NCI-H446 (cell line): Measurements from ENCODE around the gene FOXO3.

Experiments used
- DNase-seq, 2 experiments: peaks; one replicate each; lab custom pipeline; 2025; lab: John Stamatoyannopoulos, UW

FOXO3 gene

GRCh38 chr6:108712946-108713345 lies 152.2 kb downstream of the FOXO3 start:
- no peak for DNase-seq

GRCh38 chr6:108714101-108714765 lies 153.5 kb downstream of the FOXO3 start:
- no peak for DNase-seq

GRCh38 chr6:108714766-108715414 lies 154.2 kb downstream of the FOXO3 start:
- DNase-seq = no peak

GRCh38 chr6:108715832-108716231 lies 155.1 kb downstream of the FOXO3 start:
- no peak for DNase-seq

DNA sequence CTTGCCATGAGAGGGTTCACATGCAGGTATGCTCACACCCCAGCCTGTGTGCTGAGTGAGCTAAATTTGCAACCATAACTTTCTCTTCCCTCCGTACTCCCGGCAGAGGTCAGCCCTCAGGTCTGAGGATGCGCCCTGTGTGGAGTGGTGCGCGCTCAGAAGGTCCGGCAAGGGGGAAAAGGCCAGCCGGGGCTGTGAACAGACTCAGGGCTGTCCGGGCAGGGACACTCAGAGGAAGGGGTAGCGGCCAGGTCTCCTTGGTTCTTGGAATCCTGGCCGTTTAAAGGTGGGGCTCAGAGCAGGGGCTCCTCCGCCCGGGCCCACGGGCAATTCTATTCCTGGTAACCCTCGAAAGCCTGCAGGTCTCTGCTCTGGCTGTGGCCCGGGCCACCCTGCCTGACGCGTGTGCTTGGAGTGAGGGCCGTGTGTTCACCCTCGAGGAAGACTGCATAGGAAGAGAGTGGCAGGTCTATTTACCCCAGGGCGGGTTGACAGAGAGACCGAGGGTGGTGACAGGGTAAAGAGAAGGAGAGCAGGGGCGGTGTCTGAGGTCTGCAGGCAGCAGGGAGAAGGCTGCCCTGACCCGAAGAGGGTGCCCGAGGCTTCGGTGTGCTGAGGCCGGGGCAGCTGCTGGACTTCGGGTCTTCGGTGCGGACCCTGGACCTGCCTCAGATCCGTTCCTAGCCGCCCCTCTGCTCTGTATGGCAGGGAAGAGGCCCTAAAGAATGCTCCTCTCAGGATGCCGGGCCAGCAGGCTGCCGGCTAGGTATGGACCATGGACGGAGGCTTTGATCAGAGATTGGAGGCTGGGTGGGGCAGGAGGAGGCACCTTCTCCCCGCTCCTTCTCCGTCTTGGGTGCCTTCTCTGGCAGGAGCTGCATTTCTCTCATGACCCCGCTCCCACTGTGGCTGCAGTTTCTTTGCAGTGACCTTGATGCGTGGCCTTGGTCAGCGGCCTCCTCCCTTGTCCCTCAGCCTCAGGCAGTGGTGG lies 156.4 kb downstream of the FOXO3 start:
- DNase-seq = no peak

- no peak for DNase-seq
Observed at GRCh38 chr6:108719477-108719876, 158.8 kb downstream of the FOXO3 start.

DNA sequence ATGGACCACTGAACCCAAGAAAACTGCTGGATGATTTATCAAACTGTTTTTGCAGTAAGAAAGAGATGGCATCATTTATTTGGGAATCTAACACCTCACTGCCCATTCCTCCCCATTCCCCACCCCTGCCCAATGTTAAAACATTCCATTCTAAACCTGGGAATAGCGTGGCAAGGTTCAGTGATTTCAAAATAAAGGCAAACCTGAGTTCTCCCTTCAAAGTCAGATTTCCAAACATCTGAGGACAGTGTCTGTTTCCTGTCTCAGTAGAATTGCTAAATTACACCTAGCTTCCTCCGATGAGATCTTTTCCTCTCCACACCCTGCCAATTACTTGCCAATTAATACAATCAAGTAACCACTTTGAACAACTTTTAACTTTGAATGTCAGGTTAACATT lies 160.1 kb downstream of the FOXO3 start:
- no peak for DNase-seq

DNA sequence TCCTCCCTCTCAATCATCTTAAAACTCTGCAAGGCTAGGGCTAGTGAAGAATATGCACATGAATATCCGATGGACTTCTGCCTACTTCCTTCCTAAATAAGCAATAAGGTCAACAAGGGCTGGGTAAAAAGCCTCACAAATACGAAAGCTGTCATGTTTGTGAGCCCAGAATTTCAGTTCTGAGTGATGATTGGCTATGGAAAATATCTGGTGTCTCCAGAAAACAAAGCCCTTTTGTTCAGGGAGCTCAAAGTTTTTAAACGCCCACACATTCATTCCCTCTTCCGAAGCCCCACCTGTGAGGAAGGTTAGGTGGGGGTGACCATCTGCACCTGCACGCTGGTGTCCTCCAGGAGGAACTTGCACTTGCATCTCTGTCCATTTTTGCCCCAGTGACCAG lies 160.6 kb downstream of the FOXO3 start:
- no peak for DNase-seq

GRCh38 chr6:108723594-108723993 lies 162.9 kb downstream of the FOXO3 start:
- no peak for DNase-seq

DNA sequence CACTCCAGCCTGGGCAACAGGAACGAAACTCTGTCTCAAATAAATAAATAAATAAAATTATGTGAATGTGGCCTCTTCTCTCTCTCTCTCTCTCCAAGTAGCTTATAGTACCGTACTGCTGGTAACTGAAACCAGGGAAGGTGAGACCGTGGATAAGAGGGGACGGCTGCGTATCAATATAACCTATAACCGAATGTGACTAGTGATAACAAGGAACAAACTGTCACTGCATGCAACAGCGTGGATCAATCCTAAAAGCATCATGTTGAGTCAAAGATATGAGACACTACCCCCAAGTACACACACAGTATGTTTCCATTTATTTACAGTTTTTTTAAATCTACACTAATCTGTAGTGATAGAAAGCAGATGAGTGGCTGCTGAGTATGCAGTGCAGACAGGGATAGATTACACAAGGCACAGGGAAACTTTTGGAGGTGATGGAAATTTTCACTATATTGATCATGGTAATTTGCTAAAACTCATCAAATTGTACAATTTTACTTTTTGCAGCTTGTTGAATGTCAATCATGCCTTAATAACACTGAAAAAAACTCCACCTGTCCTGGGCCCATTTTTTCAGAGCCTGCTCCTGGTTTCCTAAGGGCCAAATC lies 166.1 kb downstream of the FOXO3 start:
- no peak for DNase-seq

DNA sequence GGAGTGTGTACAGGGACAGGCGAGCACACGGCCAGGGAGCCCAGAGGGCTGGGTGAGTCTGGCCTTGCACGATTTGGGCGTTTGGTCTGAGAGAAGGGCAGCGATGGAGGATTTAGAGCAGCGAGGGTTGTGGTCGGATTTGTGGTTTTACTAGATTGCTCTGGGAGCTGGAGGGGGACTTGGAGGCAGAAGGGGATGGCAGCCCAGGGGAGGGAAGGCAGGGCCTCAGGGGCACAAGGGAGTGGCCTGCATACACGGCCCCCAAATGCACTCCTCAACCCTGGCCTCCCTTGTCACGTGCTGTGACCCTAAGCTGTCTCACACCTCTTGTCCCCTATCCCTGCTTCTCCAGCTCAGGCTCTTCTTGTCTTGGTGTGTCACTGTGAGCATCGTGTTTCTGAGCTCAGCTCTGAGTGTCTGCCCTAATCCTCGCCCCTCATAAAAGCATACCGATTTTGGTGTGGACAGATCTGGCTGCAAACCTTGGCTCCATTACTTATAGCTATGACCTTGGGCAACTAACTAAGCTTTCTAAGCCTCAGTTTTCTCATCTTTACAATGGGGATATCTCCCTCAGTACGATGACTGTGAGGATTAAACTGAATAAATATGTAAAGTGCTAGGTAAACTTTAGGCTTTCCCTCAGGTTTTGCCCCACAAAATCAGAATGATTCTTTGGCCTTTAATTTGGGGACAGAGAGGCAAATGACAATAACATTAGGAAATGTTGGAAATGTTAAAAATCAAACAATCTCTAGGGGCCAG lies 167.4 kb downstream of the FOXO3 start:
- DNase-seq = no peak

DNA sequence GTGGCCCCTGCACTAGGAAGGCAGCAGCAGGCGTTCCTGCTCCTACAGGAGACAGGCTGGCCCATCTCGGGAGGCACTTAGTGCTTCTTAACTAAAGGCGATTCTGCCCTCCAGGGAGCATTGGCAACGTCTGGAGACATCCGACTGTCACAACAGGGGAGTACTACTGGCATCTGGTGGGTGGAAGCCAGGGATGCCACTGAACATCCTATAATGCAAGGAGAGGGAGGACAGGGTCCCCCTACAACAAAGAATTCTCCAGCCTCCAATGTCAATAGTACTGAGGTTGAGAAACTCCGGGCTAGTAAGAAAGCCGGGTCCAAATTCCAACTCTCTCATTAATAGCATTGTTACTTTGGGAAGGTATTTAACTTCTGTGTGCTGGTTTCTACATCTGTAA lies 168.1 kb downstream of the FOXO3 start:
- no peak for DNase-seq

- DNase-seq = no peak
Observed at GRCh38 chr6:108730635-108731515, 170.2 kb downstream of the FOXO3 start.

DNA sequence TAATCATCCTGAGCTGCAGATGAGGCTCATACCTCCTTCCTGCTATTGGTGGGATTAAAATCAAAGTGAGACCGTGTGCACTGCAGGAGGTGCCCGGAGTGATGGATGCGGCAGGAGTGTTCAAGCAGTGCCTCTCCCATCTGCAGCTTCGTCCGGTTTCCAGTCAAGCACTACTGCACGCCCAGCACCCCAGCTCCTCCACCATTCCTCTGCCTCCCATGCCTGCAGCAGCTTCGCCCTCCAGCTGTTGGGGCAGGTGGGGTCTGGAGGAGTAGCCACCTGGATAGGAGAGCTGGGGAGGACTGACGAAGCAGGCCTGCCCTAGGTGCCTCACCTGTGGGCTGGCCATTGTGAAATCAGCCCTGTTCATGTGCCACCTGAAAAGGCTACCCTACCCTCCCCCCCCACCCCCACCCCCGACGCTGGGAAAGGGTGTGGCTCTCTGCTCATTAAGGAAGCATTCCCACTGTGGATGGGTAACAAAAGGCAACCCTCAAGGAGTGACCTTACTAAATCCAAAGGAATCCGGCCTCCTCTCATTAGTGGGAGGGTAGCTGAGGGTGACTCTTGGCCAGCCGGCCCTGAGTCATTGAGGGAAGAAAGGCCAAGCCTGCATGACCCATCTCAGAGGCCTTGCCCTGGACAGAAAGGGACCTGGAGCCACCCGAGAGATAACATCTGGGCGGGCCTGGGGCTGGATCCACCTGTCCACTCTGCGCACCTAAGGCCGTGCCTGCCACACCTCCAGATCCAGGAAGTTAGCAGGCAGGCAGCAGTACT lies 171.6 kb downstream of the FOXO3 start:
- no peak for DNase-seq

DNA sequence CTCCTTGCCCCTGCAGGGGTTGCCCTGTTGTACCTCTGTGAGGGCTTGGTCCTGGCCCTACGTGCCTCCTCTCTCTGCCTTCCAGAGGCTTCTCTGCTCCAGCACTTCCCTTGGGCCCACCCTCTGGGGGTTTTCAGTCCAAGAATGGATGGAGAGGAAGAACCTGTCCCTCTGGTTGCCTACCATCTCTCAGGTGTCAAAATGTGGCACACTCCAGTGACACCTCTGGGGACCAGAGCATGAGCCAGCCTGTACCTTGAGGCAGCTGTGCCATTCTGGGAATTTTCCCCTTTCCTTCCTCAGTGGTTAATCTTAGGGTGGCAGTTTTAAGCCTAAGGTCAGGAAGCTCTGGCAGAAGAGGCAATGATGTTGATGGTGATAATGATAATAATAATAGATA lies 172.3 kb downstream of the FOXO3 start:
- DNase-seq = no peak

- DNase-seq = no peak
Observed at GRCh38 chr6:108733706-108734265, 173.1 kb downstream of the FOXO3 start.
